HCT116 (cell line): ENCODE measurements around the gene STAMBPL1. TPM values are rescaled to one million over a fixed set of nuclear protein-coding genes. Genes with fewer than 3 reads are reported as not detected.

ENCODE experiments used
- ATAC-seq: fragments of 200-7000 bp; cut with Tn5 transposase; 2 replicates; pipeline ENCODE4 v1.9.1; 2020; ENCODE audit warnings: mild to moderate bottlenecking, moderate library complexity
- BruUV-seq: library from RNA; stranded (reverse); fragments of 400-500 nt; replicated peaks from 2 replicates; lab custom pipeline; 2021; lab: Mats Ljungman, UMichigan
- CTCF ChIA-PET: fragments of 300-600 bp; sonication (Branson Sonifier 250); formaldehyde crosslinking; loops from one replicate; lab custom pipeline; 2021; ENCODE audit warnings: antibody characterized with exemption; lab: Charles Lee
- POLR2A ChIA-PET: fragments of 300-600, 350-600 bp; sonication (Branson Sonifier 250); formaldehyde crosslinking; loops from one replicate; lab custom pipeline; 2021; ENCODE audit warnings: antibody characterized with exemption; lab: Charles Lee
- RAD21 ChIA-PET, 2 experiments: fragments of 300-600 bp; sonication (Branson Sonifier 250); formaldehyde crosslinking; loops; one replicate each; lab custom pipeline; 2023; ENCODE audit warnings: low total read pairs in 2 of 2; ENCODE audit not compliant: uncharacterized antibody in 2 of 2, unreplicated experiment in 2 of 2, low non-redundant PET in 1 of 2; lab: Charles Lee
- DNase-seq: peaks from one replicate; pipeline ENCODE4 v3.0.0-alpha.2; 2010; ENCODE audit warnings: low read depth, low spot score
- H2AFZ ChIP-seq: fragments of 200-600 bp; shearing (Covaris generic), sonication (generic); 2 replicates; pipeline ENCODE4 v1.6.1; 2017; ENCODE audit warnings: low read depth, mixed run types, mixed read lengths, antibody characterized with exemption, low read length; ENCODE audit not compliant: poor library complexity, severe bottlenecking
- H3K27ac ChIP-seq: 2 replicates; pipeline ENCODE4 v1.5.1; 2012; ENCODE audit warnings: low read depth, low read length
- H3K27me3 ChIP-seq: fragments of 200-600 bp; sonication (generic); 2 replicates; pipeline ENCODE4 v1.6.1; 2016; ENCODE audit warnings: mixed run types, low read length, mixed read lengths; ENCODE audit not compliant: insufficient read depth
- H3K36me3 ChIP-seq, 2 experiments: fragments of 200-500 bp in 1 of 2; fragments of 200-600 bp in 1 of 2; sonication (Bioruptor generic) in 1 of 2; sonication (generic) in 1 of 2; 2 replicates each; pipeline versions ENCODE4 v1.5.1 to v1.6.1; 2014 to 2016; ENCODE audit warnings: low read length in 2 of 2, inconsistent platforms in 1 of 2, mixed read lengths in 1 of 2, mixed run types in 1 of 2; ENCODE audit not compliant: insufficient read depth in 2 of 2, control insufficient read depth in 1 of 2
- H3K4me1 ChIP-seq, 2 experiments: fragments of 200-600 bp in 1 of 2; sonication (generic) in 1 of 2; 2 replicates each; pipeline versions ENCODE4 v1.5.1 to v1.6.1; 2012 to 2017; ENCODE audit warnings: low read length in 2 of 2, inconsistent platforms in 1 of 2, mild to moderate bottlenecking in 1 of 2, mixed read lengths in 1 of 2, mixed run types in 1 of 2, moderate library complexity in 1 of 2; ENCODE audit not compliant: insufficient read depth in 2 of 2, control insufficient read depth in 1 of 2
- H3K4me2 ChIP-seq: fragments of 200-600 bp; sonication (generic); 2 replicates; pipeline ENCODE4 v1.6.1; 2017; ENCODE audit warnings: mixed run types, low read length, mixed read lengths
- H3K4me3 ChIP-seq, 2 experiments: fragments of 200-600 bp in 1 of 2; sonication (generic) in 1 of 2; replicated peaks in 1 of 2; 2 replicates each; pipeline ENCODE4 v1.5.1; 2011 to 2016; ENCODE audit warnings: low read length in 2 of 2, control low read depth in 1 of 2, low read depth in 1 of 2, mild to moderate bottlenecking in 1 of 2, mixed read lengths in 1 of 2, mixed run types in 1 of 2
- H3K79me2 ChIP-seq: fragments of 200-600 bp; sonication (generic); 2 replicates; pipeline ENCODE4 v1.6.1; 2017; ENCODE audit warnings: mild to moderate bottlenecking, mixed run types, low read length, moderate library complexity, mixed read lengths; ENCODE audit not compliant: insufficient read depth
- H3K9ac ChIP-seq: fragments of 200-600 bp; sonication (generic); 2 replicates; pipeline ENCODE4 v1.6.1; 2016; ENCODE audit warnings: low read length, mixed read lengths
- H3K9me2 ChIP-seq: fragments of 200-600 bp; sonication (generic), shearing (Covaris generic); 2 replicates; pipeline ENCODE4 v1.6.1; 2017; ENCODE audit warnings: mixed run types, mild to moderate bottlenecking, moderate library complexity; ENCODE audit not compliant: insufficient read depth
- H3K9me3 ChIP-seq, 2 experiments: fragments of 200-500 bp in 1 of 2; fragments of 200-600 bp in 1 of 2; sonication (Bioruptor generic) in 1 of 2; sonication (generic) in 1 of 2; 2 replicates each; pipeline ENCODE4 v1.6.1; 2014 to 2017; ENCODE audit warnings: low read length in 2 of 2, mixed read lengths in 2 of 2, inconsistent platforms in 1 of 2, low read depth in 1 of 2, mild to moderate bottlenecking in 1 of 2, mixed run types in 1 of 2, moderate library complexity in 1 of 2; ENCODE audit not compliant: control insufficient read depth in 1 of 2, insufficient read depth in 1 of 2
- H4K20me1 ChIP-seq: fragments of 200-600 bp; sonication (generic), shearing (Covaris generic); 2 replicates; pipeline ENCODE4 v1.6.1; 2017; ENCODE audit warnings: mixed run types, mild to moderate bottlenecking, moderate library complexity; ENCODE audit not compliant: insufficient read depth
- CBX3 ChIP-seq: IDR thresholded peaks from 2 replicates; pipeline ENCODE4 v1.6.1; 2012; ENCODE audit warnings: low read depth
- POLR2AphosphoS5 ChIP-seq: IDR thresholded peaks from 2 replicates; pipeline ENCODE4 v1.6.1; 2011; ENCODE audit warnings: mild to moderate bottlenecking, low read depth, low read length, moderate library complexity
- RAD21 ChIP-seq: IDR thresholded peaks from 2 replicates; pipeline ENCODE4 v1.6.1; 2012; ENCODE audit warnings: low read depth, mild to moderate bottlenecking
- intact Hi-C: fragments of 100-400 bp; cut with micrococcal nuclease; formaldehyde crosslinking; loops from 2 replicates; pipeline ENCODE4 v1.10.0; 2022
- total RNA-seq: library from RNA; stranded (reverse); gene quantifications from one replicate; pipeline ENCODE4 v1.2.1, GENCODE V29; 2021; ENCODE audit not compliant: unreplicated experiment
- TF ChIP-seq, protein P1 (sequence below), 3 experiments: fragments of 200-600 bp in 1 of 3; sonication (generic) in 1 of 3; IDR thresholded peaks in 2 of 3; conservative IDR thresholded peaks in 1 of 3; 2 replicates each; pipeline ENCODE4 v1.5.1; 2012 to 2017; ENCODE audit warnings: low read depth in 2 of 3, low read length in 2 of 3, antibody characterized with exemption in 1 of 3, borderline replicate concordance in 1 of 3, control low read depth in 1 of 3, mild to moderate bottlenecking in 1 of 3, mixed read lengths in 1 of 3, mixed run types in 1 of 3, moderate library complexity in 1 of 3; ENCODE audit not compliant: insufficient read depth in 1 of 3

The STAMBPL1 gene
- total RNA-seq, 1 experiment from 2014 or later: 11.0 TPM

DNA sequence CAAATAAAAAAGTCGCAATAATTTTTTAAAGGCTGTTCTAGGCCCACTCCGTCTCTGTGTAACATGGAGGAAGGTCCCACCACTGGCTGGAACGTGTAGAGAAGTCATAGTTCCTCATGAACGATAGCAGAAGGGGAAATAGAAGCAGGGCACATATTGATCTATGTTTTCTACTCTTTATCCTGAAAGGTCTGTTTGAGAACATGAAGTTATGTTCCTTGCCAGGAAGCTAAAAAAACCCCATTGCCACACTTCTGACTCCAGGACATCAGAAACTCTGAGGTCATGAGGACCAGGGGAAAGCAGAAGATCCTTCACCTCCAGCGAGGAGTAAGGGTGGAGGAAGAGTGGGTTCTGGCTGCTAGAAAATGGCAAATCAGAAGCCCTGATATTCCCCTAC, 39.2 kb upstream of the STAMBPL1 start (continued):
- TF ChIP-seq, protein P1, sequence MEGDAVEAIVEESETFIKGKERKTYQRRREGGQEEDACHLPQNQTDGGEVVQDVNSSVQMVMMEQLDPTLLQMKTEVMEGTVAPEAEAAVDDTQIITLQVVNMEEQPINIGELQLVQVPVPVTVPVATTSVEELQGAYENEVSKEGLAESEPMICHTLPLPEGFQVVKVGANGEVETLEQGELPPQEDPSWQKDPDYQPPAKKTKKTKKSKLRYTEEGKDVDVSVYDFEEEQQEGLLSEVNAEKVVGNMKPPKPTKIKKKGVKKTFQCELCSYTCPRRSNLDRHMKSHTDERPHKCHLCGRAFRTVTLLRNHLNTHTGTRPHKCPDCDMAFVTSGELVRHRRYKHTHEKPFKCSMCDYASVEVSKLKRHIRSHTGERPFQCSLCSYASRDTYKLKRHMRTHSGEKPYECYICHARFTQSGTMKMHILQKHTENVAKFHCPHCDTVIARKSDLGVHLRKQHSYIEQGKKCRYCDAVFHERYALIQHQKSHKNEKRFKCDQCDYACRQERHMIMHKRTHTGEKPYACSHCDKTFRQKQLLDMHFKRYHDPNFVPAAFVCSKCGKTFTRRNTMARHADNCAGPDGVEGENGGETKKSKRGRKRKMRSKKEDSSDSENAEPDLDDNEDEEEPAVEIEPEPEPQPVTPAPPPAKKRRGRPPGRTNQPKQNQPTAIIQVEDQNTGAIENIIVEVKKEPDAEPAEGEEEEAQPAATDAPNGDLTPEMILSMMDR (IDR thresholded peaks at IDR 0.05 in 2 of 3, conservative IDR thresholded peaks at IDR 0.05 in 1 of 3; ENCODE audit: borderline replicate concordance in 1 of 3, insufficient read depth in 1 of 3, low read depth in 2 of 3, low read length in 2 of 3): no peak
- no peak for TF ChIP-seq RAD21

DNA sequence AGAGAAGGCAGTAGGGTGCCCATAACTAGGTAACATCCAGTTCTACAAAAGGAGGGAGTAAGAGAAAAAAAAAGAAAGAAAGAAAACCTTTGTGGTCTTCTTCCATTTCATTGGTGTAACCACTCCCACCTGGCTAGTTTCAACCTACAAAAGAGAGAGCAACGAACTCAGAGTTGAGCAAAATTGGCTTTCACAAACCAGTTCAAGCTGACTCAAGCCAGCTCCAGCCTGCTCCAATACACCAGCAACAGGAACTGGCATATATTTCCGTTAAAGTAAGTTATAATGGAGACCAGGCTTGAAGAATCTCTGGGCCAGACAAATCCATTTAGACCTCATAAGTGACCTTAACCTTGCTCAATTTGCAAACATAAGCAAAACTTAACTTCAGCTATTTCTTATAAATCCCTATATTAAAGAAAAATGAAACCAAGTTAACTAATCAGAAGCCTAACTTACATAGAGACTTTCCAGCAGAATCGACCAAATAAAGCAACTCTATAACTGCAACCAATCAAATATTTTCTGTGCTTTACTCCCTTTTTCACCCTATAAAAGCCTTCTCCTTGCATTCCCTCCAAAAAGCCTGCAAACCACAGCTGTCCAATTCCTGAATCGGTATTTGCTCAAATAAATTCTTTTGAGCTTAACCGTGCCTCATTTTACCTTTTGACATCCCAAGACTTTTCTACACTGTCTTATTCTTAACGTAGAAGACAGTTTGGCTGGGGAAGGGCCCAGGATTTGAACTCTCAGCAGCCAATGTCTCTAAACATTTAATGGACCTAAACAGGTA, 38.5 kb upstream of the STAMBPL1 start:
- no TSS peak for BruUV-seq
- Histone ChIP-seq H3K27me3 (no peaks in the 10 kb centered on the region), H3K4me3 (no peak overlapping the region), H4K20me1 (no peaks in the 10 kb centered on the region), H3K27ac (no peak overlapping the region), H3K4me2 (no peak overlapping the region), H2AFZ (no peak overlapping the region), H3K4me1 (no peaks in the 10 kb centered on the region), H3K79me2 (no peaks in the 10 kb centered on the region), H3K9ac (no peak overlapping the region), H3K9me2 (no peaks in the 10 kb centered on the region), H3K36me3 (no peaks in the 10 kb centered on the region), H3K9me3 (no peaks in the 10 kb centered on the region)
- TF ChIP-seq CBX3 (no peak), POLR2AphosphoS5 (no peak)
- ATAC-seq: no peak
- ChIA-PET POLR2A (no interaction called here), RAD21 (no interaction called here), CTCF (interaction anchor here (1.4 kb wide), 2 partner anchors 93 to 276 kb away, joined by 3 read pairs; no protein-coding TSS in a partner anchor)
- intact Hi-C loops: no loop called here
- DNase-seq: no peak
